Activated CD4-positive, alpha-beta T cell treated with anti-CD3 and anti-CD28 coated beads, Interleukin-2, amount 10 ng/mL, durations not matched to agents 24 days and 14 days (primary cell): Measurements from ENCODE around the gene ATP6V0B. TPM values are rescaled to one million over a fixed set of nuclear protein-coding genes. Genes with fewer than 3 reads are reported as not detected.

Experiments
- DNase-seq: peaks from one replicate; pipeline ENCODE4 v3.0.0; 2022
- H3K27ac Mint-ChIP-seq: one replicate; pipeline ENCODE4 v1.8.0; 2022; ENCODE audit warnings: mild to moderate bottlenecking, mixed read lengths
- H3K27me3 Mint-ChIP-seq: one replicate; pipeline ENCODE4 v1.8.0; 2022; ENCODE audit warnings: mixed read lengths
- H3K36me3 Mint-ChIP-seq: one replicate; pipeline ENCODE4 v1.8.0; 2022; ENCODE audit warnings: low read depth, mild to moderate bottlenecking, mixed read lengths
- H3K4me1 Mint-ChIP-seq: one replicate; pipeline ENCODE4 v1.8.0; 2021; ENCODE audit warnings: mixed read lengths
- H3K4me3 Mint-ChIP-seq: one replicate; pipeline ENCODE4 v1.8.0; 2022; ENCODE audit warnings: mild to moderate bottlenecking, moderate library complexity, mixed read lengths
- H3K9me3 Mint-ChIP-seq: one replicate; pipeline ENCODE4 v1.8.0; 2021; ENCODE audit warnings: mixed read lengths
- intact Hi-C: fragments of 100-400 bp; cut with micrococcal nuclease; formaldehyde crosslinking; loops from one replicate; pipeline ENCODE4 v1.15.1; 2023
- total RNA-seq: library from RNA; stranded (reverse); gene quantifications from 2 replicates; pipeline ENCODE4 v1.2.3, GENCODE V29; 2022

Gene ATP6V0B
- total RNA-seq, 1 donor from 2014 or later = 182 TPM

DNA sequence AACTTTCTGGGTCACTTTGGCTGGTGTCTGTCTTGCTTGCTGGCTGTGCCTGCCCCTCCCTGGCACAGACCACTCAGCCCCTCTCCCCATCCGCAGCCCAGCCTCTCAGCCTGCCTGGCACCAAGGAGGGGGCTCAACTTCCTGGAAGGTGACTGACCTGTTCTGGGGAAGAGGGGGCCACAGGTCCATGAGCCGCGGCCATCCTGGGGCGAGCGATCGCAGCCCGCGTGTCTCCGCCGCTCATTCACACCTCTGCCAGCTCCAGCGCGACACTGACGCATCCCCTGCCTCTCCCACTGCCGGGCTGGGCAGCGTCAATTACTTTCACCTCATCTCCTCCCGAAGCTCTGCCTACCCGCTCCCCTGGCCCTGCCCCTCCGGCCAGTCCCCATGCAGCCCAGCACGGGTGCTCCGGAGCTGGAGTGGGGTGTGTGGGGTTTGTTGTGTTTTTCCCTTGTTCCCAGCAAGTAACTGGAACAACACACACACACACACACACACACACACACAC, 42.2 kb downstream of the ATP6V0B start:
- no peak overlapping the region for H3K27ac Mint-ChIP-seq
- peaks cover 1% of the 10 kb centered on the region for H3K4me1 Mint-ChIP-seq
- intact Hi-C loops = no loop called here
- no peak for DNase-seq
- H3K36me3 Mint-ChIP-seq = no peaks in the 10 kb centered on the region
- no peaks in the 10 kb centered on the region for H3K9me3 Mint-ChIP-seq
- no peak overlapping the region for H3K4me3 Mint-ChIP-seq
- H3K27me3 Mint-ChIP-seq = no peaks in the 10 kb centered on the region

DNA sequence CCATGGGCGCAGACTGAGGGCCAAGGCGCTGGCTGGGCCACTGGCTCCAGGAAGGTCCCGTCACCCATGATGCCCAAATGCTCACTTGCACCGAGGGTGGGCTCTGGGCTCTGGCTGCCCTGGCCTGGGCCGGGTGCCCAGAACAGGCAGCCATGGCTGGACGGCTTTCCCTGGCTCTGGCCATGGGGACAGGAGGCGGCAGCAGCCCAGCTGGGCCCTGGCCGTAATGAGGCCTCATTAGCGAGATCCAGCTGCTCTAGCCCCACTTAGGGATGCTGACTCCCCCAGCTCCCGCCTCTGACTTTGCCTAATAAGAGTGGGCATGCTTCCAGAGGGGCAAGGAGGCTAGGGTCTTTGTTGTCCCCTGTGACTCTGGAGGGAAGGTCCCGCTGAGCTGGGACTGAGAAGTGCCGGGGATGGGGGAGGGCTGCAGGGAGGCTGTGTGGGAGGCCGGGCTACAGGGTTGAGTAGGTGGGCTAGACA, 44.7 kb downstream of the ATP6V0B start:
- H3K9me3 Mint-ChIP-seq = no peaks in the 10 kb centered on the region
- H3K27me3 Mint-ChIP-seq = no peaks in the 10 kb centered on the region
- H3K4me1 Mint-ChIP-seq = no peaks in the 10 kb centered on the region
- H3K4me3 Mint-ChIP-seq = no peak overlapping the region
- no peak overlapping the region for H3K27ac Mint-ChIP-seq
- peaks cover 1% of the 10 kb centered on the region for H3K36me3 Mint-ChIP-seq
- intact Hi-C loops = no loop called here
- DNase-seq = no peak

DNA sequence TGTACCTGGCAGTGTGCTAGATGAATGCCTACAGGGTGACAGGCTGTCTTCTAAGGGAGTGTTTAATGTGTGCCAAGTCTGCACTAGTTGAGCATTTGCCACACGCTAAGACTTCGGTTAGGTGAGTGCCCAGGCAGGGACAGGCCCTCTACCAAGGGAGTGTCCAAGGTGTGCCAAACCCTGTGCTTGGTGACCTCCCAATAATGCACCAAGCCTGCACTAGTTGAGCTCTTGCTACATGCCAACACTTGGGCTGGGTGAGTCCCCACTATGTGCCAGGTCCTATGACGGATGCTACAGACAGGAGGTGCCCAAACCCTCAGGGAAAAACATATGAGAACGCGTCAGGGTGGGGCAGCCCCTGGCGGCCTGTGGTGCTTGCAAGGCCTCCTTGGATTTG, 45.7 kb downstream of the ATP6V0B start:
- no peak for DNase-seq
- Mint-ChIP-seq H3K4me3 (no peak overlapping the region), H3K27me3 (no peaks in the 10 kb centered on the region), H3K4me1 (no peaks in the 10 kb centered on the region), H3K9me3 (no peaks in the 10 kb centered on the region), H3K27ac (no peak overlapping the region), H3K36me3 (peaks cover 1% of the 10 kb centered on the region)
- intact Hi-C loops = no loop called here

DNA sequence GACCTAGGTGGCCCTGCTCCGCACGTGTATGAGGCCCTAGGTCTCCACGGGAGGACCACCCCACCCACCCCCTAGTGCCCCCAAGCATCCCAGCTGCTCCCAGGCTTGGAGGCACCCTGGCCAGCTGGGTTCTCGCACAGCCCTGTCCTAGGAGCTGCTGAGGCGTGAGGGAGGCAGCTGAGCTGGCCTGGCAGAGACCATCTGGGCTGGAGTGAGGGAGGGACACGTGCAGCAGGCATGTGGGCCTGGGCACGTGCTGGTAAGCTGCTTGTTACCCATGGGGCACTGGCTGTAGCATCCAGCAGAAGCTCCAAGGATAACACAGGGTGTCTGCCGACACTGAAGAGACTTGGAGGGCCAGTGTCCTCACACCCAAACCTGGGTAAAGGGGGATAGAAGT, 46.4 kb downstream of the ATP6V0B start:
- Mint-ChIP-seq H3K4me1 (no peaks in the 10 kb centered on the region), H3K27me3 (no peaks in the 10 kb centered on the region), H3K27ac (no peak overlapping the region), H3K9me3 (no peaks in the 10 kb centered on the region), H3K4me3 (no peak overlapping the region), H3K36me3 (peaks cover 1% of the 10 kb centered on the region)
- intact Hi-C loops = no loop called here
- no peak for DNase-seq

DNA sequence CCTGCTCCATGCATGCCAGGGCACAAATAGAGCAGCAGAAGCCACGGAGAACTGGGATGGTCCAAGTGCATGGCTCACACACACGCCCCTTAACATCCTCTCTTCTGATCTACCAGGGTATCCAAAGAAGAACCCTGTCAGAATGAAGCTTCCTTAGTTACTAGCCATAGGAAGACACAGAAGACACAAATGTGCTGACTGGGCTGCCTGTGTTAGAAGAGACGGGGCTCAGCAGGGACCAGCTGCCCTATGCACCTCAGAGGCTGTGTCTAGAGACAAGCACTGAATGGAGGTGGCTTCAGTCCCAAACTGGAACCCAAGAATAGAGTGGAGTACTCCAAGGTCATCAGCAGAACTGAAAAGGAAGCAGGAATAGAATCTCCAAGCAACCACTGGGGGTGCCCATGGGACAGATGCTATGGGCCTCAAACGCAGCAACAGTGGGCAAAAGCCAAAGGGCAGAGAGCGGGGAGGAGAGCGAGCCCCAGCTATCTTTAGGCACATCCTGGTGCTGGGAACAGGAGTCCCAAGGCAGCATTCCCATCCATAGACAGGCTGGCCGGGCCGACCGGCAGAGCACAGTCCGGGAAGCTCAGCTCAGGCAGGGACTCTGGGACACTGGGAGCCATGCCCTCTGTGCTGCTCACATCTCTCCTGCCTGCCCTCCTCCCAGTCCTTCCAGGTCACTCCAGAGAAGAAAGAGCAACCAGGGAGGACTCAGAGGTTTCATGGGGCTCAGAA, 47.0 kb downstream of the ATP6V0B start:
- no peak for DNase-seq
- intact Hi-C loops = no loop called here
- Mint-ChIP-seq H3K9me3 (no peaks in the 10 kb centered on the region), H3K27me3 (no peaks in the 10 kb centered on the region), H3K4me1 (no peaks in the 10 kb centered on the region), H3K4me3 (no peak overlapping the region), H3K36me3 (peaks cover 1% of the 10 kb centered on the region), H3K27ac (no peak overlapping the region)

DNA sequence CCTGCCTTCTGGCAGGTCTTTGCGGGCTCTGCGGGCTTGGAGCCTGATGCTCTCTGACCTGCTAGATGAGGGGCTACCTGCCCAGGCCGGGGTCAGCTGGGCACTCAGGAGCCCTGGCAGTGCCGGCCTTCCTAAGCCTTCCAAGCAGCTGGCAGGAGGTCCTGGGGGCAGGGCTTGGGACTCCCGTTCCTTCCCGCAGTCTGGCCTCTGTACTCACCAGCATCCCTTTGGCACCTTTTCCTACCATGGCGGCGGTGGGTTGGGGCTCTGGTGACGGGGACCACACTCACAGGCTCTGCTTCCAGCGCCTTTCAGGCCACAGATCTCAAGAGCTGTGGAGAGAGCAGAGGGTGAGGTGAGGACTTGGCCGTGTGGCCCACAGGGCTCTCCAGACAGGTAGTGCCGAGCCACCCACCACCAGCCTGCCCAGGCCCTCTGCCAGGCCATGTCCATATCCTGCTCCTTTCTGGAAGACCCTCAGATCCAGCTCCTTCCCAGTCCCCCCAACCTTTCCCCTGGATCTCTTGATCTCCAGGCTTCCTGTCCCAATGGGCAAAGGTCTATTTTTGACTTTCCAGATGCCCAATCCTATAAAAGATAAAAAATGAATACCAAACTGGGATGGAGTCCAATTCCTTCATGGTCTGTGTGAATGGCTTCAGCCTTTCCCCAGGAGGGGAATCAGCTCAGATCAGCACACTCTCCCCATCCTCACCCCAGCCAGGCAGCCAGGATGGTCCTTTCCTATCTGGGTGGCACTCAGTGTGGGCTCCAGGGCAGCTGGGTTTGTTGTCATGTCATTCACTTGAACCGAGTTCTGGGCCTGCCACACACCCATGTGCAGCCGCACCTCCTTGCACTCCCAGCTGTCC, 49.5 kb downstream of the ATP6V0B start:
- Mint-ChIP-seq H3K4me1 (peaks cover 9% of the 10 kb centered on the region), H3K4me3 (no peak overlapping the region), H3K27ac (no peak overlapping the region), H3K9me3 (no peaks in the 10 kb centered on the region), H3K36me3 (peaks cover 1% of the 10 kb centered on the region), H3K27me3 (no peaks in the 10 kb centered on the region)
- DNase-seq = no peak
- intact Hi-C loops = no loop called here

DNA sequence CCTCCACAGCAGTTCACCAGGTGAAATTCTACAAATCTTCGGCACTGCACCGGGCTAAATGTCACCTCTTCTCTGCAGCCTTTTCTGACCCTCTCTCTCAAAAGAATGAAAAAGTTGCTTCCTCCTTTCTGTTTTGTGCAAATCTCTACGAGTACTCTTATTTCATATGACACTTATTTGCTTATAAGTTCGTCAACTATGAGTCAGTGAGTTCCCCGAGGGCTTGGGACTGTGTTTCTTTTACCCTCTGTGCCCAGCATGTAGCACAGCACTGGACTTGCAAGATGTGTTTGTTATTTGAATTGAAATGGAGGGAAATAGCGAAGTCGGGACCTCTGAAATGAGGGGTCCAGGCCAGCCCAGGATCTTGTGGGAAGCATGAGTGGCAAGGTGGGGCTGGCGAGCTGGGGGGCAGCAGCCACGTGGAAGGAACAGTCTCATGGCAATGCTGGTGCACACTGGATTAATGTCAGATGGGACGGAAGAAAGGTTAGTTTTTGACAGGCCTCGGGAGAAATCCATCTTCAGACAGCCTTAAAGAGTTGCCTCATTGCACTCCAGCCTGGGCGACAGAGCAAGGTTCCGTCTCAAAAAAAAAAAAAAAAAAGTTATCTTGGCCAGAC, 50.3 kb downstream of the ATP6V0B start:
- Mint-ChIP-seq H3K36me3 (peaks cover 1% of the 10 kb centered on the region), H3K27me3 (no peaks in the 10 kb centered on the region), H3K27ac (no peak overlapping the region), H3K9me3 (no peaks in the 10 kb centered on the region), H3K4me3 (no peak overlapping the region), H3K4me1 (peaks cover 15% of the 10 kb centered on the region)
- intact Hi-C loops = no loop called here
- no peak for DNase-seq

DNA sequence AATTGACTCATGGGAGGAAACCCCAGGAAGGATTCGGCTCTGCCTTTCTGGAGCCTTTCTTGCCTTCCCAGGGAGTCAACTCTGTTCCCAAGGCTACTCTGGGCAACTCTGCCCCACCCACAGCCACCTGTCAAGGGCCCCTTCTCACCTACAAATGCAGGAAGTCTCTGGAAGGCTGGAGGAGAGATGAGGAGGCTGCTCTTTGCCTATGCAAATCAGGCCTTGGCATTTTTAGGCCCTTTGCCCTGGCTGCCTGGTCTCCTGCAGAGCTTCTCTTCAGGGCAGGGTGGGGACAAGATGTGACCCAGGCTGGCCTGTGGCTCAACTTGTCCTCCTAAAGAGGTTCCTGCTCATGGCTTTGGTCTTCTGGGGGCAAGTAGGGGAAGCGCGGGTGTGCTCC, 51.1 kb downstream of the ATP6V0B start:
- no peak for DNase-seq
- Mint-ChIP-seq H3K4me1 (peaks cover 15% of the 10 kb centered on the region), H3K9me3 (no peaks in the 10 kb centered on the region), H3K36me3 (peaks cover 1% of the 10 kb centered on the region), H3K27me3 (no peaks in the 10 kb centered on the region), H3K27ac (no peak overlapping the region), H3K4me3 (no peak overlapping the region)
- intact Hi-C loops = no loop called here

DNA sequence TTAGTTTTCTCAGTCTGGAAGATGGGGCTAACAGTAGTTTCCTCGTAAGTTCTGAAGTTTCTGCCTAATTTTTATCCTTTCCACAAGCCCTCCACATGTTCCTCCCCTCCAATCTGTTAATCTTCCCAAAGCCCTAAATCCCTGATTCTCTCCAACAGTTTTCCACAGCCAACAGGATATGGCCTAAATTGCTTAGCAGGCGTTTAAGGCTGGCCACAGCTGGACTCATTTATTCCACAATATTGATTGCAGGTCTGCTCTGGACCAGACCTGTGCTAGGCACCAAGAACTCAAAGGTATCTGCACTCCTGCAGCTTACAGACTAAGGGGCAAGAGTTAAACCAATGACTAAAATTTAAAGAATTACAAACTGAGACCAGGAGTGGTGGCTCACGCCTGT, 52.6 kb downstream of the ATP6V0B start:
- H3K9me3 Mint-ChIP-seq = no peaks in the 10 kb centered on the region
- no peak for DNase-seq
- no peaks in the 10 kb centered on the region for H3K27me3 Mint-ChIP-seq
- H3K4me3 Mint-ChIP-seq = no peak overlapping the region
- no peak overlapping the region for H3K27ac Mint-ChIP-seq
- intact Hi-C loops = no loop called here
- H3K4me1 Mint-ChIP-seq = peaks cover 25% of the 10 kb centered on the region
- H3K36me3 Mint-ChIP-seq = peaks cover 1% of the 10 kb centered on the region

Other genes with a start within 250 kb of the ATP6V0B start
- 0.43 TPM in 1 of 2 replicates, not detected in the other for gene ARTN, start 41.2 kb upstream of the ATP6V0B start, total RNA-seq
- gene IPO13, start 28.0 kb upstream of the ATP6V0B start, total RNA-seq = 26.3 and 26.6 TPM in 2 replicates
- 71.0 and 71.8 TPM in 2 replicates for gene DPH2, start 5.0 kb upstream of the ATP6V0B start, total RNA-seq
- gene B4GALT2, start 4.2 kb downstream of the ATP6V0B start, total RNA-seq = 59.7 TPM in 2 replicates
- 3.0 and 4.3 TPM in 2 replicates for gene CCDC24, start 16.6 kb downstream of the ATP6V0B start, total RNA-seq
- gene SLC6A9, start 56.5 kb downstream of the ATP6V0B start, total RNA-seq = 6.3 and 6.5 TPM in 2 replicates
- not detected in 2 replicates for gene KLF17, start 143.9 kb downstream of the ATP6V0B start, total RNA-seq
- not detected in 2 replicates for gene KLF18, start 166.7 kb downstream of the ATP6V0B start, total RNA-seq
- 34.1 and 36.0 TPM in 2 replicates for gene DMAP1, start 238.5 kb downstream of the ATP6V0B start, total RNA-seq